ENCODE results near the gene PAOX. TPM values are rescaled to one million over a fixed set of nuclear protein-coding genes. Genes with fewer than 3 reads are reported as not detected.
"Not testable (repeated sequence)": the region's sequence is repeated elsewhere in the genome, so short reads cannot be mapped to it uniquely, and the experiment has no call there.

The PAOX gene
- total and polyA plus RNA-seq, 2 of the 4 experiments (the other 2 are of a cell fraction) = 3.8 to 4.5 TPM

GRCh38 chr10:133367461-133367860 lies 11.6 kb upstream of the PAOX start:
- H3K4me2 ChIP-seq (ENCODE audit: low read depth, low read length); POLR2A ChIA-PET (ENCODE audit: unreplicated experiment); H3K4me1 ChIP-seq (ENCODE audit: control insufficient read depth, insufficient read depth, low read length); H3K23ac ChIP-seq (ENCODE audit: low read depth, low read length); H3K9ac ChIP-seq (ENCODE audit: low read depth, low read length); intact Hi-C loops (cut with micrococcal nuclease); BruUV-seq (replicated peaks); H4K91ac ChIP-seq (ENCODE audit: insufficient read depth, low read depth, low read length); H3K27ac ChIP-seq (ENCODE audit: insufficient read depth, low read length); H2BK120ac ChIP-seq (ENCODE audit: low read depth, low read length); H2BK20ac ChIP-seq (ENCODE audit: low read depth, low read length); H2AK5ac ChIP-seq (ENCODE audit: low read depth, low read length); H4K5ac ChIP-seq (ENCODE audit: low read depth, low read length); H3K9me1 ChIP-seq (ENCODE audit: insufficient read depth, low read length); H3K14ac ChIP-seq (replicated peaks; ENCODE audit: low read depth, low read length); in situ Hi-C loops (cut with MboI; ENCODE audit: low sequenced_read_pairs); H3K4ac ChIP-seq (ENCODE audit: low read depth, low read length); CTCF ChIA-PET; H4K8ac ChIP-seq (ENCODE audit: low read depth in 2 of 2, low read length in 2 of 2); H4K20me1 ChIP-seq (ENCODE audit: insufficient read depth, low read length); DNase-seq; H3K18ac ChIP-seq (ENCODE audit: low read depth, low read length); H2AK9ac ChIP-seq (replicated peaks; ENCODE audit: low read depth, low read length, poor library complexity); ATAC-seq (ENCODE audit: low read depth); H2AFZ ChIP-seq (replicated peaks; ENCODE audit: low read length, poor library complexity); H2BK5ac ChIP-seq (ENCODE audit: low read depth, low read length, poor library complexity, severe bottlenecking); dilution Hi-C loops (cut with HindIII; ENCODE audit: low sequenced_read_pairs, unreplicated experiment); H2BK15ac ChIP-seq (ENCODE audit: low read depth, low read length); H3K9me3 ChIP-seq (ENCODE audit: control insufficient read depth, insufficient read depth, low read length); H3K56ac ChIP-seq (ENCODE audit: extremely low read depth, insufficient read depth, low read length); H3K4me3 ChIP-seq (ENCODE audit: insufficient read depth, low read depth, low read length); H3K27me3 ChIP-seq (ENCODE audit: control insufficient read depth, insufficient read depth, low read length): not testable (repeated sequence)
- no CpG with 5 or more reads among the region's 7 CpGs for WGBS, 2 experiments (ENCODE audit: extremely low coverage in 2 of 2, insufficient read length in 1 of 2)
- Histone ChIP-seq H3K36me3 (ENCODE audit: control insufficient read depth, insufficient read depth, low read length) (peaks cover 53% of the 10 kb centered on the region), H3K79me1 (ENCODE audit: low read depth in 1 of 2, low read length in 2 of 2) (peaks cover 6 to 12% of the 10 kb centered on the region in 2 experiments; a peak in 3 of 4 replicates)
